Endothelial cell (in vitro differentiated cells): ENCODE measurements around the gene VWF. TPM values are rescaled to one million over a fixed set of nuclear protein-coding genes. Genes with fewer than 3 reads are reported as not detected.

Experiments
- DNase-seq: peaks from one replicate; pipeline ENCODE4 v3.0.0; 2021; ENCODE audit warnings: low spot score
- H3K27ac Mint-ChIP-seq: one replicate; pipeline ENCODE4 v1.8.0; 2021; ENCODE audit warnings: mixed read lengths, inconsistent platforms; ENCODE audit not compliant: unreplicated experiment
- H3K27me3 Mint-ChIP-seq: one replicate; pipeline ENCODE4 v1.8.0; 2021; ENCODE audit warnings: mild to moderate bottlenecking, moderate library complexity, mixed read lengths, inconsistent platforms; ENCODE audit not compliant: unreplicated experiment
- H3K36me3 Mint-ChIP-seq: one replicate; pipeline ENCODE4 v1.8.0; 2021; ENCODE audit warnings: mild to moderate bottlenecking, low read depth, mixed read lengths, inconsistent platforms; ENCODE audit not compliant: unreplicated experiment
- H3K4me1 Mint-ChIP-seq: one replicate; pipeline ENCODE4 v1.8.0; 2021; ENCODE audit warnings: mild to moderate bottlenecking, mixed read lengths, inconsistent platforms; ENCODE audit not compliant: unreplicated experiment
- H3K4me3 Mint-ChIP-seq: one replicate; pipeline ENCODE4 v1.8.0; 2021; ENCODE audit warnings: mild to moderate bottlenecking, mixed read lengths, inconsistent platforms; ENCODE audit not compliant: unreplicated experiment
- H3K9me3 Mint-ChIP-seq: one replicate; pipeline ENCODE4 v1.8.0; 2021; ENCODE audit warnings: mixed read lengths, inconsistent platforms; ENCODE audit not compliant: unreplicated experiment
- total RNA-seq: library from RNA; stranded (reverse); fragmentation: NEBNext Ultra II Directional; extraction: Animal tissue kit (Norgen Biotek cat#: 25700); gene quantifications from one replicate; pipeline ENCODE4 v1.2.1, GENCODE V29; 2021; ENCODE audit not compliant: unreplicated experiment
- TF ChIP-seq, protein P1 (sequence below): fragments of 200-600 bp; sonication (generic); IDR thresholded peaks from one replicate; pipeline ENCODE4 v1.5.0; 2021; ENCODE audit warnings: antibody characterized with exemption; ENCODE audit not compliant: unreplicated experiment

The VWF gene
- total RNA-seq, 1 donor from 2014 or later = 56.0 TPM

DNA sequence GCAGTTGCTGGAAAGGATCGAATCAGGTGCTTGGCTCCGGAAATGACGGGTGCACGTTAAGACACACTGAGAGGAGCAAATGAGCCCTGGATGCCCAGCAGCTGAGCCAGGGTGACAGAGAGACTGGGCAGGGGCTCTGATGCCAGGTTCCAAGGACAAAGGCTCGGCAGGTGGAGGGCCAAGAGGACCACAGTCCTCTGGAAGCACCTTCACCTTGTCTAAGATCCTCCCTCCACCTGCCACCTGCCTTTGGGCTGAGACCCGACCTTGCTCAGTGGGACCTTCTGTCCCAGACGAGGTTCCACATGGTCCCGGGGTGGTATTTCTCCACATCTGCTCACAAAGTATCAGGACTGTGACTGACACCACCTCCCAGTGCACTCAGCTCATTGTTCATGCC, 180.4 kb downstream of the VWF start:
- Mint-ChIP-seq H3K4me1 (peaks cover 15% of the 10 kb centered on the region), H3K9me3 (no peaks in the 10 kb centered on the region), H3K36me3 (peaks cover 8% of the 10 kb centered on the region), H3K27ac (no peak overlapping the region), H3K27me3 (peaks cover 4% of the 10 kb centered on the region), H3K4me3 (no peak overlapping the region)
- DNase-seq = no peak
- TF ChIP-seq, protein P1, sequence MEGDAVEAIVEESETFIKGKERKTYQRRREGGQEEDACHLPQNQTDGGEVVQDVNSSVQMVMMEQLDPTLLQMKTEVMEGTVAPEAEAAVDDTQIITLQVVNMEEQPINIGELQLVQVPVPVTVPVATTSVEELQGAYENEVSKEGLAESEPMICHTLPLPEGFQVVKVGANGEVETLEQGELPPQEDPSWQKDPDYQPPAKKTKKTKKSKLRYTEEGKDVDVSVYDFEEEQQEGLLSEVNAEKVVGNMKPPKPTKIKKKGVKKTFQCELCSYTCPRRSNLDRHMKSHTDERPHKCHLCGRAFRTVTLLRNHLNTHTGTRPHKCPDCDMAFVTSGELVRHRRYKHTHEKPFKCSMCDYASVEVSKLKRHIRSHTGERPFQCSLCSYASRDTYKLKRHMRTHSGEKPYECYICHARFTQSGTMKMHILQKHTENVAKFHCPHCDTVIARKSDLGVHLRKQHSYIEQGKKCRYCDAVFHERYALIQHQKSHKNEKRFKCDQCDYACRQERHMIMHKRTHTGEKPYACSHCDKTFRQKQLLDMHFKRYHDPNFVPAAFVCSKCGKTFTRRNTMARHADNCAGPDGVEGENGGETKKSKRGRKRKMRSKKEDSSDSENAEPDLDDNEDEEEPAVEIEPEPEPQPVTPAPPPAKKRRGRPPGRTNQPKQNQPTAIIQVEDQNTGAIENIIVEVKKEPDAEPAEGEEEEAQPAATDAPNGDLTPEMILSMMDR = no peak

DNA sequence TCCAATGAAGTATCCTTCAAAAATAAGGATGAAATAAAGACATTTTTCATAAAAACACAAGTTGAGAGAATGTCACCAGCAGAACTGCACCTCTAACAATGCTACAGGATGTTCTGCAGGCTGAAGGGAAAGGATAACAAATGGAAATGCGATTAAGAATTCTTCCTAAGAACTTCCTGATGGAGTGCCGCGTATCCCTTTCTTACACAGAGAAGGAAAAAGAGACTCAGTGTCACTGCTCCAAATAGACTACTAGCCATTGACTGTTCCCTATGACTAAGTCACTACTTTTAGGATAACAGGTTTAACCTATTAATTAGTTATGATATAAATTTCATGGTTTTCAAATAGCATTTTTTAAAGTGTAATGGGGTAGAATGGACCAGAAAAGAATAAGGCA, 182.6 kb downstream of the VWF start:
- Mint-ChIP-seq H3K9me3 (no peaks in the 10 kb centered on the region), H3K27me3 (peaks cover 4% of the 10 kb centered on the region), H3K4me1 (peaks cover 15% of the 10 kb centered on the region), H3K4me3 (no peak overlapping the region), H3K36me3 (peaks cover 6% of the 10 kb centered on the region), H3K27ac (no peak overlapping the region)
- TF ChIP-seq, protein P1 = no peak
- no peak for DNase-seq

DNA sequence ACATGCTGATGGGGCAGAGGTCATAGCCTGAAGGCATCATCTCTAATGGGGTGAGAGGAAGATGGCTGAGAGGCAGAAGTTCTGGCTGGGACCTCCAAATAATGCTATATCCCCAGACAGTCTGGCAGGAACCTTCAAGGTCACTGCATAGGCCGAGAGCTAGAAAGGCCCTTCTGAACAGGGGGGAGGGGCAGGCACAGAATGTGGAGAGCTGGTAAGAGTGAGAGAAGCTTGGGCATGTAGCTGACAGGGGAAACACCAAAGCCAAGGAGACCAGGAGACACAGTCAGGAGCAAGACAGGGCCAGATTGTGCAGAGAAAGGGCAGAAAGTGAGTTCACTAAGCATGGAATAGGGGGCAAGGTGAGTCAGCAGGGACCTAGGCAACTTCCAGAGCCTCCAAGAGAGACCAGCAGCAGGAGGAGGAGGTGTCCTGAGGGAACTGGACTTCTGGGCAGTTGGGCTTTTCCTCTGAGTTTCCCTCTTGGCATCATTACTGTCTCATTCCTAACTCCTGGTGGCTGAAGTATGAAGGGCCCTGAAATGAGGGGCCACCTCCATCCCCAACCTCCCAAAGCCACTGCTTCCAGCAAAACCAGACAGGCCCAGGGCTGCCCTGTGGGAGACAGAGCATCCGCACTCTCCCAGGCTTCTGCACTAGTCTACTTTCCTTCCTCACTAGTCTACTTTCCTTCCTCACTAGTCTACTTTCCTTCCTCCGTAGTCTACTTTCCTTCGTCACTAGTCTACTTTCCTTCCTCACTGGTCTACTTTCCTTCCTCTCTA, 196.5 kb downstream of the VWF start:
- Mint-ChIP-seq H3K27ac (no peak overlapping the region), H3K9me3 (no peaks in the 10 kb centered on the region), H3K4me1 (peaks cover 10% of the 10 kb centered on the region), H3K36me3 (peaks cover 20% of the 10 kb centered on the region), H3K27me3 (peaks cover 18% of the 10 kb centered on the region), H3K4me3 (no peak overlapping the region)
- no peak for DNase-seq
- TF ChIP-seq, protein P1 = no peak

DNA sequence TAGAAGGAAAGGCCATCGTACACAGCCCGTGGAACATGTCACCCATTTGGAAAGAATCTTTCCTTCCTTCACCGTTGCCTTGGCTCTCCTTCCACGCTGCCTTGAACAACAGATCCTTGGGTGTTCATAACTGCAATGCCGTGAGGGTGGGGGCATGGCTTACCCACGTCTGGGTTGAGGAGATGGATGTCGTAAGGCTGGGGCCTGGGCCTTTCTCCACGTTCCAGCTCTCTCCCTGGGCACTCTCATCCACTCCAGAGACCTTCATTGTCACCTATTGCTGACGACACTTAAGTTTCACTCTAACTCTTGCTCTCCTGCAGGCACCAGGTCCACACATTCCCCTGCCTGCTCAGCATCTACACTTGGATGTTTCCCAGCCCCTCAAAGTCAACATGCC, 198.8 kb downstream of the VWF start:
- Mint-ChIP-seq H3K36me3 (peaks cover 18% of the 10 kb centered on the region), H3K4me3 (no peak overlapping the region), H3K27me3 (peaks cover 22% of the 10 kb centered on the region), H3K9me3 (no peaks in the 10 kb centered on the region), H3K27ac (no peak overlapping the region), H3K4me1 (peaks cover 10% of the 10 kb centered on the region)
- TF ChIP-seq, protein P1 = no peak
- no peak for DNase-seq

DNA sequence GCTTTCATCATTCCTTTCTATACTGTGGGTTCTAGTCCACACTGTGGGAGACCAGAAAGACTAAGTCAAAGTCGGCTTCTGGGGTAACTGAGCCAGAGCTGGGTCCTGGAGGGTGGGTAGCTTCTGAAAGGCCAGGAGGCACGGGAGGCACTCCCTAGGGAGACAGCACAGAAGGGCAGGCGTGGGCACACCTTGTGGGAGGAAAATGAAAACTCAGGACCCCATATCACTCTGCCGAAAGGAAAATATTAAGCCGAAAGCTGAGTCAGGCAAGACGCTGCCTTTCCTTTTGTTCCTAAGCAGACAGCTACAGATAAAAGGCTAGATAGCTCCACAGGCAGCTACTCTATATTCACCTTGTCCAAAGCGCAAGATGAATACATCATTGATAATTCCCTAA, 200.1 kb downstream of the VWF start:
- H3K9me3 Mint-ChIP-seq = no peaks in the 10 kb centered on the region
- H3K4me3 Mint-ChIP-seq = no peak overlapping the region
- H3K4me1 Mint-ChIP-seq = peaks cover 10% of the 10 kb centered on the region
- peaks cover 18% of the 10 kb centered on the region for H3K36me3 Mint-ChIP-seq
- H3K27ac Mint-ChIP-seq = no peak overlapping the region
- no peak for DNase-seq
- H3K27me3 Mint-ChIP-seq = peaks cover 16% of the 10 kb centered on the region
- TF ChIP-seq, protein P1 = no peak
